Astrocyte of the cerebellum (primary cell): ENCODE data around the gene LIN28B.
"Not testable (repeated sequence)": the region's sequence is repeated elsewhere in the genome, so short reads cannot be mapped to it uniquely, and the experiment has no call there.

Experiments used
- DNase-seq: peaks from one replicate; pipeline ENCODE4 v3.0.0-alpha.2; 2011; ENCODE audit warnings: low read depth
- H3K4me3 ChIP-seq: 2 replicates; pipeline ENCODE4 v1.5.1; 2011; ENCODE audit warnings: mild to moderate bottlenecking, low read depth, low read length, moderate library complexity
- in situ Hi-C: cut with HindIII; loops from 2 replicates; pipeline ENCODE4 v1.10.0; 2017; ENCODE audit warnings: low sequenced_read_pairs
- TF ChIP-seq, protein P1 (sequence below): IDR thresholded peaks from 2 replicates; pipeline ENCODE4 v1.5.1; 2012; ENCODE audit warnings: low read length, low read depth, moderate library complexity, mild to moderate bottlenecking; ENCODE audit errors: missing control alignments

LIN28B gene

DNA sequence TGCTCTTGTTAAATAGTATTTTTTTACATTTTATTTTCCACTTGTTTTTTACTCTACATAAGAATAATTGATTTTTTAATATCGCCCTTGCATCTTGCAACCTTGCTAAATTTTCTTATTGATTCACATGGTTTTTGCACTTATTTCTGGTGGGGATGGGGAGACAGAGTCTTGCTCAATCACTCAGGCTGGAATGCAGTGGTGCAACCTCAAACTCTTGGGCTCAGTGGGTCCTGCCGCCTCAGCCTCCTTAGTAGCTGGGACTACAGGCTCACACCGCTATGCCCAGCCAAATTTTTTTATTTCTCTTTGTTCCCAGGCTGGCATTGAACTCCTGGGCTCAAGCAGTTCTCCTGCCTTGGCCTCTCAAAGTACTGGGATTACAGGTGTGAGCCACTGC is 30.3 kb downstream of the LIN28B start:
- TF ChIP-seq, protein P1, sequence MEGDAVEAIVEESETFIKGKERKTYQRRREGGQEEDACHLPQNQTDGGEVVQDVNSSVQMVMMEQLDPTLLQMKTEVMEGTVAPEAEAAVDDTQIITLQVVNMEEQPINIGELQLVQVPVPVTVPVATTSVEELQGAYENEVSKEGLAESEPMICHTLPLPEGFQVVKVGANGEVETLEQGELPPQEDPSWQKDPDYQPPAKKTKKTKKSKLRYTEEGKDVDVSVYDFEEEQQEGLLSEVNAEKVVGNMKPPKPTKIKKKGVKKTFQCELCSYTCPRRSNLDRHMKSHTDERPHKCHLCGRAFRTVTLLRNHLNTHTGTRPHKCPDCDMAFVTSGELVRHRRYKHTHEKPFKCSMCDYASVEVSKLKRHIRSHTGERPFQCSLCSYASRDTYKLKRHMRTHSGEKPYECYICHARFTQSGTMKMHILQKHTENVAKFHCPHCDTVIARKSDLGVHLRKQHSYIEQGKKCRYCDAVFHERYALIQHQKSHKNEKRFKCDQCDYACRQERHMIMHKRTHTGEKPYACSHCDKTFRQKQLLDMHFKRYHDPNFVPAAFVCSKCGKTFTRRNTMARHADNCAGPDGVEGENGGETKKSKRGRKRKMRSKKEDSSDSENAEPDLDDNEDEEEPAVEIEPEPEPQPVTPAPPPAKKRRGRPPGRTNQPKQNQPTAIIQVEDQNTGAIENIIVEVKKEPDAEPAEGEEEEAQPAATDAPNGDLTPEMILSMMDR, result no peak
- no peak for DNase-seq
- in situ Hi-C loops, result no loop called here
- H3K4me3 ChIP-seq, result no peak overlapping the region

DNA sequence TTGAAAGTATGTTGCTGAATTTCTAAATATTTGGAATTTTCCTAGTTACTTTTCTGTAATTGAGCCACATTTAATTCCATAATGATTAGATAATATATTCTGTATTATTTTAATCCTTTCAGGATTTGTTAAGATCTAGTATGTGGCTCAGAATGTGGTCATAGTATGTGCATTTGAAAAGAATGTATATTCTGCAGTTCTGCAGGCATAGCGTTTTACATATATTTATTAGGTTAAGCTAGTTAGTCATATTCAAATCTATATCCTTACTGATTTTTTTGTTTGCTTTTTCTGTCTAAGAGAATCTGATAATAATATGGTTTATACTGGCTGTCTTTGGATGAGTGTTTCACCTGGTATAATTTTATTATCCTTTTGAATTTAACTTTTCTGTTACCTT is 33.2 kb downstream of the LIN28B start:
- in situ Hi-C loops, result no loop called here
- H3K4me3 ChIP-seq, result no peak overlapping the region
- DNase-seq, result no peak
- TF ChIP-seq, protein P1, result no peak

DNA sequence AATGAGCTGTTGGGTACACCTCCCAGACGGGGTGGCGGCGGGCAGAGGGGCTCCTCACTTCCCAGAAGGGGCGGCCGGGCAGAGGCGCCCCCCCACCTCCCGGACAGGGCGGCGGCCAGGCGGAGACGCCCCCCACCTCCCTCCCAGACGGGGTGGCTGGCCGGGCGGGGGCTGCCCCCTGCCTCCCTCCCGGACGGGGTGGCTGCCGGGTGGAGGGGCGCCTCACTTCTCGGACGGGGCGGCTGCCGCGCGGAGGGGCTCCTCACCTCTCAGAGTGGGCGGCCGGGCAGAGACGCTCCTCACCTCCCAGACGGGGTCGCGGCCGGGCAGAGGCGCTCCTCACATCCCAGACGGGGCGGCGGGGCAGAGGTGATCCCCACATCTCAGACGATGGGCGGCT is 34.2 kb downstream of the LIN28B start:
- DNase-seq, in situ Hi-C loops: not testable (repeated sequence)

DNA sequence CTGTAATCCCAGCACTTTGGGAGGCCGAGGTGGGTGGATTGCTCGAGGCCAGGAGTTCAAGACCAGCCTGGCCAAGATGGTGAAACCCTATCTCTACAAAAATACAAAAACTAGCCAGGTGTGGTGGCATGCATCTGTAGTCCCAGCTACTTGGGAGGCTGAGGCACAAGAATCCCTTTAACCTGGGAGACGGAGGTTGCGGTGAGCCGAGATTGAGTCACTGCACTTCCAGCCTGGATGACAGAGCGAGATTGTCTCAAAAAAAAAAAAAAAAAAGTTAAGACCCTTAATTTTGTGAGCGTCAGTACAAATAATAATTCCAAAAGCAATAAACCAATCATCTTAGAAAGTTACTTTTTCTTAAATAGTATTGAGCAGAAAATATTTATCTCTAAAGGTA is 36.7 kb downstream of the LIN28B start:
- DNase-seq, in situ Hi-C loops: not testable (repeated sequence)

More for the DNA sequence above, 34.2 kb downstream of the LIN28B start:
- not testable (repeated sequence) for H3K4me3 ChIP-seq

DNA sequence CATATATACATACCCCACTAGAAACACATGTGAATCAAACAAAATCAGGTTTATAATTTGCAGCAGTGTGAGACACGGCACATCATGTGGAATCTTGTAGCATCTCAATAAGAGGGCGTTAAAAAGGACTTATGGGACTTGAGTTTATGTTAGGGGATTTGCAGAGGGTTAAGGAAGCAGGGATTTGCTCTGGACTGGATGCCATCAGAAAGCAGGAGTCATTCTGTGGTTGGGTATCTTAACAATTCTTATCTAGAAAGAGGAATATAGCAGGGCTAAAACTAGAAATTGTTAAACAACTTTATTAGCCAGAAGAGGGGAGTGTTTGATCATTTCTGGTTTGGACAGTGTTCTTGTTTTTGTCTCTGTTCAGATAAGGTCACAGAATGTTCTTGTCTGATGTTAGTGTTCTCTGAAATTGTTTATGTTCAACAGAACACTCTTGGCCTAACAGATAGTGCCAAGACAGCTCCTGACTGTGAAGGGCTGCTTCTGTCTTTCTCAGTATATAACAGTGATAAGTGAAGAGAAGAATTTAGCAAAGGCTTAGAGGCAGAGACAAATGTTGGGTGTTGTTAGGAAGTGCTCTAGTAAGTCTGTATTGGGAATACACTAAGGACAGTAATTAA is 39.2 kb downstream of the LIN28B start:
- DNase-seq, result peak; percentile 19
- TF ChIP-seq, protein P1, result peak; percentile 20
- in situ Hi-C loops, result no loop called here
- H3K4me3 ChIP-seq, result no peak overlapping the region

More for the DNA sequence above, 36.7 kb downstream of the LIN28B start:
- H3K4me3 ChIP-seq, result not testable (repeated sequence)

DNA sequence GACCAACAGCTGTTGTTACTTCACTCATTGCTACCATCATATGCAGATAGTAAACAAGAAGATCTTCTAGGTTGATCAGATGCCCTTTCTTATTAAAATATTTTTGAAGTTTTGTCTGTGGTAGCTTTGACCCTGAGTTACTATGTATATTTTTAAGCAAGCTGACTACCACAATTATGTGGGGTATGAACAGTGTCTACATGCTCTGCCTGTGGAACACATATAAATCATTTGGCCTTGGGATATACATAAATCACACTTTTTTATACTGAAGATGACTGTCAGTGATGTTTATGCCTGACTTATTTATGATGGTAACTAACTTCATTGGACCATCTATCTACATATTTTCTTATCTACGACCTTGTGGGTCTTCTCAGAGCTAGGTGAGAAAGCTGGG is 44.2 kb downstream of the LIN28B start:
- DNase-seq, result no peak
- no peak overlapping the region for H3K4me3 ChIP-seq
- TF ChIP-seq, protein P1, result no peak
- in situ Hi-C loops, result no loop called here

DNA sequence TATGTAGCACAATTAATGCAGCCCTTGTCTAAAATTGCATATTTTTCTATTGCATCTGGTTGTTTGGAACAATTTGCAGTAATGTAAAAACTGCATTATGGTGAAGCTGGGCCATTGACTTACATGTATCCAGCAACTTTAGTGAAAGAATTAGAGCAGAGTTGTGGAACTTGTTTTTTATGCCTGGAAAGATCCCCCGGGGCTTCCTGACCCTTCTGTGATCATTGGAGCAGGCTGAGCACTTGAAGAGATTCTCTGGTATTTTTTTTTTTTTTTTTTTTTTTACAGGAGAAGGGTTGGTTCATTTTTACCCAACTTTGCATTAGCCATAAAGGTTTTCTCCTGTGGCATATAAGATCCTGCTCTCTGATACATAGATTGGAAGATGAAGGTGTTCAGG is 45.0 kb downstream of the LIN28B start:
- in situ Hi-C loops, result no loop called here
- H3K4me3 ChIP-seq, result no peak overlapping the region
- TF ChIP-seq, protein P1, result no peak
- DNase-seq, result no peak

DNA sequence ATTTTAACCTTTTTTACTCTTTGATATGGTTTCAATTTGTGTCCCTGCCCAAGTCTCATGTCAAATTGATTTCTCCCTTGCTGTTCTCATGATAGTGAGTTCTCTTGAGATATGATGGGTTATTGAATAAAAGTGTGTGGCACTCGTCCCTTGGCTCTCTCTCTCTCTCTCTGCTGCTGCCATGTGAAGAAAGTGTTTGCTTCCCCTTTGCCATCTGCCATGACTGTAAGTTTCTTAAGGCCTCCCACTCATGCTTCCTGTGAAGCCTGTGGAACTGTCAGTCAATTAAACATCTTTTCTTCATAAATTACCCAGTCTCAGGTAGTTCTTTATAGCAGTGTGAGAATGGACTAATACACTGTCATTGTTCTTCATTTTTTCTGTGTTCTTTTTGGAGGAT is 48.5 kb downstream of the LIN28B start:
- TF ChIP-seq, protein P1, result no peak
- no peak for DNase-seq
- in situ Hi-C loops, result no loop called here
- no peak overlapping the region for H3K4me3 ChIP-seq

DNA sequence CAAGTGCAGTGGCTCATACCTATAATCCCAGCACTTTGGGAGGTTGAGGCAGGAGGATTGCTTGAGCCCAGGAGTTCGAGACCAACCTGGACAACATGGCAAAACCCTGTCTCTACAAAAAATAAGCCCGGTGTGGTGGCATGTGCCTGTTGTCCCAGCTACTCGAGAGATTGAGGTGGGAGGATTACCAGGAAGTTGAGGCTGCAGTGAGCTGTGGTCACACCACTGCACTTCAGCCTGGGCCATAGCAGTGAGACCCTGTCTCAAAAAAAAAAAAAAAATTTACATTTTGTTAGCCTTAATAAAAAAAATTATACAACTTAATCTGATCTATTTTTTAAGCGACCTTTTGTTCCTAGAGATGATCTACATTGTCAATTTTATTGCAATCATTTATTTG is 56.6 kb downstream of the LIN28B start:
- in situ Hi-C loops, DNase-seq, H3K4me3 ChIP-seq: not testable (repeated sequence)
